Uterus (tissue), 4 donors: ENCODE data around the gene SP5. TPM values are rescaled to one million over a fixed set of nuclear protein-coding genes. Genes with fewer than 3 reads are reported as not detected.
"Not testable (repeated sequence)": the region's sequence is repeated elsewhere in the genome, so short reads cannot be mapped to it uniquely, and the experiment has no call there.

Experiments used
- DNase-seq, 2 donors: peaks; one replicate each; pipeline ENCODE4 v3.0.0-alpha.2; 2019 to 2020
- H3K27ac ChIP-seq, 2 donors: fragments of 200-600 bp; sonication (generic); 1 replicate in 1 of 2; 2 replicates in 1 of 2; pipeline ENCODE4 v1.5.1; 2016 to 2018
- H3K27me3 ChIP-seq, 2 donors: fragments of 200-600 bp; sonication (generic); one replicate each; pipeline ENCODE4 v1.5.1; 2018 to 2019; ENCODE audit warnings: control low read depth in 1 of 2
- H3K36me3 ChIP-seq, 2 donors: fragments of 200-600 bp; sonication (generic); one replicate each; pipeline ENCODE4 v1.5.1; 2019; ENCODE audit warnings: control low read depth in 1 of 2
- H3K4me1 ChIP-seq, 2 donors: fragments of 200-600 bp; sonication (generic); one replicate each; pipeline ENCODE4 v1.5.1; 2018 to 2019; ENCODE audit warnings: control low read depth in 1 of 2
- H3K4me3 ChIP-seq, 2 donors: fragments of 200-600 bp; sonication (generic); 1 replicate in 1 of 2; 2 replicates in 1 of 2; pipeline ENCODE4 v1.5.1; 2018 to 2019; ENCODE audit warnings: mild to moderate bottlenecking in 1 of 2
- H3K9me3 ChIP-seq, 2 donors: fragments of 200-600 bp; sonication (generic); one replicate each; pipeline ENCODE4 v1.5.1; 2019; ENCODE audit warnings: control low read depth in 1 of 2
- POLR2A ChIP-seq, 2 donors: fragments of 450-650 bp; IDR thresholded peaks; one replicate each; pipeline ENCODE4 v1.6.1; 2016; ENCODE audit warnings: antibody characterized with exemption in 2 of 2, mild to moderate bottlenecking in 1 of 2, moderate library complexity in 1 of 2
- intact Hi-C: fragments of 100-400 bp; cut with DNase I; formaldehyde crosslinking; loops from one replicate; pipeline ENCODE4 v1.15.1; 2023; ENCODE audit warnings: low total_unique reads
- total RNA-seq, 4 donors: library from RNA; depleted of rRNA in 3 of 4; stranded (reverse); fragments of >200 nt in 3 of 4; gene quantifications; one replicate each; pipeline versions ENCODE4 v1.1.0 to v1.2.4, GENCODE V29; 2014 to 2023
- TF ChIP-seq, protein P1 (sequence below), 4 experiments: fragments of 200-600 bp in 2 of 4; fragments of 450-650 bp in 2 of 4; sonication (generic) in 2 of 4; IDR thresholded peaks; one replicate each; pipeline ENCODE4 v1.5.1; 2016 to 2019; ENCODE audit warnings: antibody characterized with exemption in 4 of 4, mild to moderate bottlenecking in 2 of 4, moderate library complexity in 1 of 4
- donor health status: DM: yes; HTN: yes; CAD: no.

SP5 gene
- total RNA-seq: 1 to 10 TPM in 2 of 4 donors, under 1 TPM in 1, not detected in 1; 0.90 to 4.2 (median 1.0) TPM

- H3K36me3 ChIP-seq: no peaks in the 10 kb centered on the region
- H3K9me3 ChIP-seq: no peaks in the 10 kb centered on the region
- H3K27ac ChIP-seq: peak within 1 kb of the TSS; percentile 36 to 73
- H3K4me1 ChIP-seq: peaks cover 0 to 8% of the 10 kb centered on the region in 2 donors
- DNase-seq: peak; percentile 67 to 69
- TF ChIP-seq POLR2A (IDR thresholded peaks at IDR 0.05): peak in 1 of 2 donors; percentile 21
- TF ChIP-seq, protein P1, sequence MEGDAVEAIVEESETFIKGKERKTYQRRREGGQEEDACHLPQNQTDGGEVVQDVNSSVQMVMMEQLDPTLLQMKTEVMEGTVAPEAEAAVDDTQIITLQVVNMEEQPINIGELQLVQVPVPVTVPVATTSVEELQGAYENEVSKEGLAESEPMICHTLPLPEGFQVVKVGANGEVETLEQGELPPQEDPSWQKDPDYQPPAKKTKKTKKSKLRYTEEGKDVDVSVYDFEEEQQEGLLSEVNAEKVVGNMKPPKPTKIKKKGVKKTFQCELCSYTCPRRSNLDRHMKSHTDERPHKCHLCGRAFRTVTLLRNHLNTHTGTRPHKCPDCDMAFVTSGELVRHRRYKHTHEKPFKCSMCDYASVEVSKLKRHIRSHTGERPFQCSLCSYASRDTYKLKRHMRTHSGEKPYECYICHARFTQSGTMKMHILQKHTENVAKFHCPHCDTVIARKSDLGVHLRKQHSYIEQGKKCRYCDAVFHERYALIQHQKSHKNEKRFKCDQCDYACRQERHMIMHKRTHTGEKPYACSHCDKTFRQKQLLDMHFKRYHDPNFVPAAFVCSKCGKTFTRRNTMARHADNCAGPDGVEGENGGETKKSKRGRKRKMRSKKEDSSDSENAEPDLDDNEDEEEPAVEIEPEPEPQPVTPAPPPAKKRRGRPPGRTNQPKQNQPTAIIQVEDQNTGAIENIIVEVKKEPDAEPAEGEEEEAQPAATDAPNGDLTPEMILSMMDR (IDR thresholded peaks at IDR 0.05): peak in 1 of 4 experiments; percentile 3
- peak within 1 kb of the TSS; percentile 18 to 37 for H3K4me3 ChIP-seq
- peaks cover 5 to 19% of the 10 kb centered on the region in 2 donors for H3K27me3 ChIP-seq
- intact Hi-C loops: no loop called here
These were observed at the start of gene SP5 for GRCh38 chr2:170715062-170715931. TSS of gene SP5 (plus strand) at chr2:170715337. CDS start at chr2:170715513, 176 bp downstream.

GRCh38 chr2:170665743-170666142 lies 49.4 kb upstream of the SP5 start:
- DNase-seq: no peak
- intact Hi-C loops: no loop called here
- Histone ChIP-seq H3K4me3 (no peak overlapping the region), H3K27me3 (no peaks in the 10 kb centered on the region), H3K4me1 (no peaks in the 10 kb centered on the region), H3K27ac (no peak overlapping the region), H3K36me3 (no peaks in the 10 kb centered on the region), H3K9me3 (no peaks in the 10 kb centered on the region)
- TF ChIP-seq, protein P1 (IDR thresholded peaks at IDR 0.05): no peak
- TF ChIP-seq POLR2A (IDR thresholded peaks at IDR 0.05): no peak

DNA sequence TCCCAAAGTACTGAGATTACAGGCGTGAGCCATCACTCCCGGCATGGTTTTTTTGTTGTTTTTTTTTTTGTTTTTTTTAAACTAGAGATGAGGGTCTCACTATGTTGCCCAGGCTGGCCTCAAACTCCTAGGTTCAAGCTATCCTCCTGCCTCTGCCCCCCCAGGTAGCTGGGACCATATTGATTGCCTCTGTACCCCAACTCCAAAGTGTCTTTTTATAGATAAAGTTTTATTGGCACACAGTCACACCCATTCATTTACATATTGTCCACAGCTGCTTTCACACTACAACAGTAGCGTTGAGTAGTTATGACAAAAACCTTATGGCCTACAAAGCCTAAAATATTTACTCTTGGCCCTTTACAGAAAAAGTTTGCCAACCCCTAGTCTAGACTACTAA lies 45.2 kb upstream of the SP5 start:
- Histone ChIP-seq H3K36me3 (no peaks in the 10 kb centered on the region), H3K27me3 (no peaks in the 10 kb centered on the region), H3K4me1 (no peaks in the 10 kb centered on the region), H3K27ac (no peak overlapping the region), H3K4me3 (no peak overlapping the region), H3K9me3 (no peaks in the 10 kb centered on the region)
- intact Hi-C loops: no loop called here
- TF ChIP-seq POLR2A (IDR thresholded peaks at IDR 0.05): no peak
- TF ChIP-seq, protein P1 (IDR thresholded peaks at IDR 0.05): no peak
- no peak for DNase-seq

DNA sequence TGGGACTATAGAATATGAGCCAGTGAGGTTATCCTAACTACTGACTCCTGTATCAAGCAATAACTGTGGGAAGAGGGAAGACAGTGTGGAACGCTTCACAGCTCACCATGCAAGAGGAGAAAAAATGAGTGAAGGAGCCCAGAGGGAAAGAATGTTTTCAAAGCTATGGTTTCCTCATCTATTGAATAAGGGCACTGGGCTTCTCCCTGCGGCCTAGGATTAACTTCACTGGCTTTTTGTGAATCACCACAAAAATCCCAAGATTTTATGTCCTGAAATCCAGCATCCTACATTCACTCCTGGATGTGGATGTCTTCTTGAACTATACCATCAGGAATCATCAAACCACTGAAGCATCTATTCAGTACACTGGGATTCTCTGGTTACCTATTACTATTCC lies 44.5 kb upstream of the SP5 start:
- no peak for TF ChIP-seq POLR2A (IDR thresholded peaks at IDR 0.05)
- TF ChIP-seq, protein P1 (IDR thresholded peaks at IDR 0.05): no peak
- H3K27ac ChIP-seq: no peak overlapping the region
- H3K27me3 ChIP-seq: no peaks in the 10 kb centered on the region
- H3K36me3 ChIP-seq: no peaks in the 10 kb centered on the region
- no peaks in the 10 kb centered on the region for H3K9me3 ChIP-seq
- no peaks in the 10 kb centered on the region for H3K4me1 ChIP-seq
- no peak for DNase-seq
- intact Hi-C loops: no loop called here
- H3K4me3 ChIP-seq: no peak overlapping the region

DNA sequence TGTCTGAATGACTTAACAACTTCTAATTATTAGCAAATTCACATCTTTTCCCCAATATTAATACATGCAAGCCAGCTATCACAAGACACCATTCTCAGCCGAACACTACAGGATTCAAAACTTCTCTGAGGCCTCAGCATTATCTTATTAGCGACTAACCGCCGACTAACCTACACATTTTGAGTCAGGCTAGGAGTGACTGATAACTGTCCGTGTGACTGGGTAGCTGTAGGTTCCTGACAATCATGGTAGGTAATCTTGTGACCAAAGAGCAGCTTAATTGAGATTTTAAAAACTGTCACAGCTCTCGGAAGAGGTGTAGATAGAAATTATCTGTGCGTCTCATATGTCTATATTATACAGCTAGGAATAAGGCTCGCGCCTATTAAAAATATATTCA lies 44.1 kb upstream of the SP5 start:
- Histone ChIP-seq H3K9me3 (no peaks in the 10 kb centered on the region), H3K4me3 (no peak overlapping the region), H3K36me3 (no peaks in the 10 kb centered on the region), H3K4me1 (no peaks in the 10 kb centered on the region), H3K27ac (no peak overlapping the region), H3K27me3 (no peaks in the 10 kb centered on the region)
- TF ChIP-seq, protein P1 (IDR thresholded peaks at IDR 0.05): no peak
- no peak for TF ChIP-seq POLR2A (IDR thresholded peaks at IDR 0.05)
- DNase-seq: no peak
- intact Hi-C loops: no loop called here

- H3K9me3 ChIP-seq, H3K36me3 ChIP-seq, H3K27ac ChIP-seq, H3K27me3 ChIP-seq, H3K4me3 ChIP-seq, intact Hi-C loops, H3K4me1 ChIP-seq, DNase-seq: not testable (repeated sequence)
These were observed 40.9 kb upstream of the SP5 start for GRCh38 chr2:170674282-170674681.
